ENCODE data around the gene ZEB2.

GRCh38 chr2:144430722-144431391 is 89.1 kb downstream of the ZEB2 start:
- TF ChIP-seq CTCF (IDR thresholded peaks at IDR 0.05) (no peak), POLR2A (IDR thresholded peaks at IDR 0.05) (no peak)
